ENCODE results near the gene SNCAIP.
"Not testable (repeated sequence)": the region's sequence is repeated elsewhere in the genome, so short reads cannot be mapped to it uniquely, and the experiment has no call there.

The SNCAIP gene

GRCh38 chr5:122465994-122466393, 154.0 kb downstream of the SNCAIP start:
- DNase-seq (ENCODE audit: low spot score), result no peak

GRCh38 chr5:122468351-122469116, 156.5 kb downstream of the SNCAIP start:
- DNase-seq (ENCODE audit: low spot score), result no peak

- no peak for DNase-seq (ENCODE audit: low spot score)
Measured at GRCh38 chr5:122469384-122469919, 157.4 kb downstream of the SNCAIP start.

GRCh38 chr5:122470365-122470764, 158.3 kb downstream of the SNCAIP start:
- DNase-seq (ENCODE audit: low spot score), result no peak

- no peak for DNase-seq (ENCODE audit: low spot score)
Measured at GRCh38 chr5:122471031-122471751, 159.2 kb downstream of the SNCAIP start.

- no peak for DNase-seq (ENCODE audit: low spot score)
Measured at GRCh38 chr5:122471752-122472061, 159.7 kb downstream of the SNCAIP start.

- DNase-seq (ENCODE audit: low spot score), result no peak
Measured at GRCh38 chr5:122473138-122473843, 161.3 kb downstream of the SNCAIP start.

- no peak for DNase-seq (ENCODE audit: low spot score)
Measured at GRCh38 chr5:122473941-122474340, 161.9 kb downstream of the SNCAIP start.

- DNase-seq (ENCODE audit: low spot score), result no peak
Measured at GRCh38 chr5:122478741-122479442, 166.9 kb downstream of the SNCAIP start.

- no peak for DNase-seq (ENCODE audit: low spot score)
Measured at GRCh38 chr5:122480146-122480545, 168.1 kb downstream of the SNCAIP start.

- DNase-seq (ENCODE audit: low spot score), result no peak
Measured at GRCh38 chr5:122484103-122484502, 172.1 kb downstream of the SNCAIP start.

GRCh38 chr5:122485226-122485625, 173.2 kb downstream of the SNCAIP start:
- DNase-seq (ENCODE audit: low spot score), result no peak

GRCh38 chr5:122486616-122487015, 174.6 kb downstream of the SNCAIP start:
- not testable (repeated sequence) for DNase-seq (ENCODE audit: low spot score)

- no peak for DNase-seq (ENCODE audit: low spot score)
Measured at GRCh38 chr5:122490718-122491117, 178.7 kb downstream of the SNCAIP start.

GRCh38 chr5:122492675-122493074, 180.6 kb downstream of the SNCAIP start:
- no peak for DNase-seq (ENCODE audit: low spot score)

GRCh38 chr5:122493091-122494021, 181.3 kb downstream of the SNCAIP start:
- DNase-seq (ENCODE audit: low spot score), result no peak

GRCh38 chr5:122494109-122494508, 182.1 kb downstream of the SNCAIP start:
- DNase-seq (ENCODE audit: low spot score), result no peak

GRCh38 chr5:122498163-122498562, 186.1 kb downstream of the SNCAIP start:
- DNase-seq (ENCODE audit: low spot score), result peak; percentile 36

- DNase-seq (ENCODE audit: low spot score), result no peak
Measured at GRCh38 chr5:122499585-122499984, 187.5 kb downstream of the SNCAIP start.

GRCh38 chr5:122500245-122501088, 188.4 kb downstream of the SNCAIP start:
- peak; percentile 41 for DNase-seq (ENCODE audit: low spot score)
